NCI-H1436 (cell line): ENCODE measurements around the gene LRP5.
A peak's percentile ranks its signal among the peaks of the same experiment; 100 is the strongest.
"Not testable (repeated sequence)": the region's sequence is repeated elsewhere in the genome, so short reads cannot be mapped to it uniquely, and the experiment has no call there.

ENCODE experiments used
- DNase-seq: peaks from one replicate; lab custom pipeline; 2025; lab: John Stamatoyannopoulos, UW

Gene LRP5

DNA sequence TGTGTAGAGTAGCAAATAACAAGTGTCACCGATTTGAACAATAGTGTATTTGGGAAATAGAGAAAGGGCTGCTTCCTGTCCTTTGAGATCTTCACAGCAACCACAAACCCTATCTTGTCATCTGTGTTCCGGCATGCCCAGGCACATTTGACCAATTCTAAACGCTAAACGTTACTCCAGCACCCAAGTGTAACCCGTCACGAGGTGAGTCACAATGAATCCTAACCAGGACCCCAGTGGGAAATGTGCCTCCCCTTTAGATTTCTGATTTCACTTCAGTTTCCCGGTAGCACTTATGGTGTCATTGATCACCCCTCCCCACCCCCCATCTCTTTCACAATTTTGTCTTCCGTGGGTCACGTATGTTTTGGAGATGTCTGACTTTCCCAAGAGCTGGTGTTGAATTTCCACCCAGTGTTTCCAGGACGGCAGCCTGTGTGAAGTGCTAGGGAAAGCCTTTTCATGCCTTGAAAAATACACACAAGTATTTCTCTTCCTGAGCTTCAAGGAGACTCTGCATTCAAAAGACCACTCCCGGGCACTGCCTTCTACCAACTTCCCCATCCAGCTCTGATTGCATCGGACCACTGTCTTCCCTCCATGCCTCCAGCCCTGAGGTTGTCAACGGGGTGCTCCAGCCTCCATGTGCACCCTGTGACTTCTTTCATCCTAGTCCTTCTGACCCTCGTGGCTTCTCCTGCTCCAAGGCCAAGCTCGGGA, 30.1 kb upstream of the LRP5 start:
- DNase-seq = no peak

DNA sequence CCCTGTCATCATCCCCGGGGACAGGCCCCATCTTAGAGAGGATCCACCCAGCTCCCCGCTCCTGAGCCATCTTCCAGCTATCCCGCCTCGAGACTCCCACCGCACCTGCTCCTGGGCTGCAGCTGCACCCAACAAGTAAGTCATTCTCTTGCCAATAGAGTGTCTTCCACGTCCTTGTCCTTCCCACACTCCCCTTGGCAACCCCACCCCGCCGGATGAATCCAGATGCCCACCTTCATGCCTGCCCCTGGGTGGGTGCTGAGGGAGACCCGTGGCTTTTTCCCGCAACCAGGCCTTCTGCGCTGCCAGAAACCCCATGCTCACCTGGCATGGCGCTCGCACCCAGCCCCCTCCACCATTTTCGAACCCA, 29.5 kb upstream of the LRP5 start:
- DNase-seq = no peak

DNA sequence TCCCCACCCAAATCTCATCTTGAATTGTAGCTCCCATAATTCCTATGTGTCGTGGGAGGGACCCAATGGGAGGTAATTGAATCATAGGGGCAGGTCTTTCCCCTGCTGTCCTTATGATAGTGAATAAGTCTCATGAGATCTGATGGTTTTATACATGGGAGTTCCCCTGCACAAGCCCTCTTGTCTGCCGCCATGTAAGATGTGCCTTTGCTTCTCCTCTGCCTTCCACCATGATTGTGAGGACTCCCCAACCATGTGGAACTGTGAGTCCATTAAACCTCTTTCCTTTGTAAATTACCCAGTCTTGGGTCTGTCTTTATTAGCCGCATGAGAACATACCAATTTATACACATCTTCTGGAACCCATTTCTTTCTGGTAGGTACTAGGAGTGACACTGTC, 27.8 kb upstream of the LRP5 start:
- not testable (repeated sequence) for DNase-seq

DNA sequence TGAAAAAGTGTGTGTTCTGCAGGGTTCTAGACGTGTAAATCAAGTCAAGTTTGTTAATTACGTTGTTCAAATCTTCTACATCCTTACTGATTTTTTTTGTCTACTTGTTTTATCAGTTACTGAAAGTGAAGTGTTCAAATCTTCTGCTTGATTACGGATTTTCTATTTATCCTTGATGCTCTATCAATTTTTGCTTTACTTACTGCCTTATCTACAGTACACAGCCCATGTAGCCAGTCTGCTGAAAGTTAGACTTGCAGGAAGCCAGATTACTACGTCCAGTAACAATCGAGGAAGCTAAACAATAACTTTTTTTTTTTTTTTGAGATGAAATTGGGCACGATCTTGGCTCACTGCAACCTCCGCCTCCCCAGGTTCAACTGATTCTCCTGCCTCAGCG, 25.0 kb upstream of the LRP5 start:
- no peak for DNase-seq

DNA sequence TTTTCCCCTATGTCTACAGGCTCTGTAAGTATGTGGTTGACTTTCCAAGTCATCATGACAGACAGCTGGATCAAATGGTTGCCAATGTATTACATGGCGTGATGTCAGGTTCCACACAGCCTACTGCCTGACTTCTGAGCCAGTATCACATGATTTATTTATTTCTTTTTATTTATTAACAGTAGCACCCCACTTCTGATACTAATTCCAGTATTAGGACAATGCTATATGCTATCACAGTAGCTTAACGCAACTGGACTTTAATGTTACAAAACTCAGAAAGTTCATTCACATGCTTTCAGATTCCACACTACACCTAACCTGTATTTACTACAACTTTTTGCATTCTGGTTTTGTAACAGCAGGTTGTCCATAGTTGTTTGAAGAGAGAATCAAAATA, 22.9 kb upstream of the LRP5 start:
- no peak for DNase-seq

DNA sequence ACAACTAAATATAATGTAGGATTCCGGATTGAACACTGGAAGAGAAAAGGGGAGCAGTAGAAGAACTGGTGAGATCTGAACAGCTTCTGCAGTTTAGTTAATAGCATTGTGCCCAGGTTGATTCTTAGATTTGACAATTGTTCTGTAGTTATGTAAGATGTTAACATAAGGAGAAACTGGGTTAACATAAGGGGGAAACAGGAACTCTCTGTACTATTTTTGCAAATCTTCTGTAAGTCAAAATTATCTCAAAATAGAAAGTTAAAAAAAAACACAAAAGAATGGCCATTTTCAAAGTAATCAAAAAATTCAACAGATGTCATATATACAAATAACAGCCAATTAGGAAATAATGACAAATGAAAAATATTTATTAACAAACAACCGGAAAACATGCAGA, 18.7 kb upstream of the LRP5 start:
- DNase-seq = no peak

DNA sequence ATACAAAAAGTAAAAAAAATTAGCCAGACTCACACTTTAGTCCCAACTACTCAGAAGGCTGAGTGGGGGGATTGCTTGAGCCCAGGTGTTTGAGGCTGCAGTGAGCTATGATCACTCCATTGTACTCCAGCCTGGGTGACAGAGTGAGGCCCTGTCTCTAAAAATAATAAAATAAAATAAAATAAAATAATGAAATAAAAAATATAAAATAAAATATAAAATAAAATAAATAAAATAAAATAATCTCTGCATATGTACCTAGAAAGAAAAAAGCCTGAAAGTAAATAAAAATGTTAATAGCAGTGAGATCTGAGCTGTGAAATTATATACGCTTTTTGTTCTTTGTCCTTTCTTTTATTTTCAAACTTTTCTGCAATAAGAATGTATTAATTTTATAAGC, 17.1 kb upstream of the LRP5 start:
- no peak for DNase-seq

DNA sequence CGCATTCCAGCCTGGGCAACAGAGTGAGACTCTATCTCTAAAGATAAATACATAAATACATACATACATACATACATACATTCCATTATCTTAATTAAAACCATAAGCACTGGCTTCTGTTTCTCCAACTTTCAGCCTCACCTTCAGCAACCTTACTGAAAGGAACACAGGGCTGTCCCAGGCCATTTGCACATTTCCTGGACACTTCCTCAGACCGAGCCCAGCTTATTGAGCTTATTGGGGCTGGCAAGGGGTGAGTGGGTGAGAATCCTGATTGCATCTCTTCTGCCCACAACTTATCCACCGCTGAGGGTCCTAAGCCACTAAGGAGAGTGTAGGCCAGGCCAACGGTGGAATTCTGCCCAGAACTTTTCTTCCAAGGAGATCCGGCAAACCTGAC, 16.5 kb upstream of the LRP5 start:
- DNase-seq = no peak

DNA sequence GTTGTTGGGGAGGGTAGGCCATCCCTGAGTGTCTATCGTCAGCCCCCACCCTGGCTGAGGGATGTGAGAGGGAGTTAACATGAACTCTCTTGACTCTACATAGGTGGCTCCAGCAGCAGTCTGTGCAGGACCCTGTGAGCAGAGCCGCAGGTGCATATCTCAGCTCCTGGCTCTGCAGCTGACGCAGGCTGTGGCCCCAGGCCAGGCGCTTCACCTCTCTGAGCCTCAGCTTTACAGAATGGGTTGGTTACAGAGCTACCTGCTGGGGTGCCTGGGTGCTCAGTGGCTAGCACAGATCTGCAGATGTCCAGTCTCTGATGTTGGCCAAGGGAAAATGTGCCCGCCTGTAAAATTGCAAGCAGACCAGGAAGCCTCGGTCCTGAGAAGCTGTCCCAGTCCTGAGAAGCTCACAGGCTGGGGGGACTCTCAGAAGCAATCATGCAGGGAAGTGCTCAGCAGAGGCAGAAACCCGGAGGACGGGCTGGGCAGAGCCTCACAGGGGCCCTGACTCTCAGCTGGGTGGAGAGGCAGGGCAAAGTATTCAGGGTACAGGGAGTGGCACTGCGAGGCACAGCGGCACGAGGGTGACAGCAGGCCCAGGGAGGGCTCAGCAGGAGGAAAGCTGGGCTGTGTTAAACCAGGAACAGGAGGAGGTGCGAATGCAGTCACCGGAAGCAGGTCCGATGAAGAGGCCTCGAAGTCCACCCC, 15.9 kb upstream of the LRP5 start:
- no peak for DNase-seq

DNA sequence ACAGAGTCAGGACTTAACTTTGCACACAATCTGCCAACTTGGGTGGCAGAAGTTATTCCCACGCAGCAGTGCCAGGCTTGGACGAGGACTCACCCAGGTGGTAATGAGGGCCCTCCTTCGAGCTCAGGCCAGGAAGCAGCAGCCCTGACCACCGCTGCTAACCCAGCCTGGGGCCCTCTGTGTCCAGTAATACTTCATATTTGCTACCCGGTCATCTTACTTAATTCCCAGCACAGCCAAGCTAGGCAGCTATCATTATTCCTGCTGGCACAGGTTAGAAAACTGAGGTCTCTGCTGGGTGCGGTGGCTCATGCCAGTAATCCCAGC, 15.4 kb upstream of the LRP5 start:
- DNase-seq = no peak

DNA sequence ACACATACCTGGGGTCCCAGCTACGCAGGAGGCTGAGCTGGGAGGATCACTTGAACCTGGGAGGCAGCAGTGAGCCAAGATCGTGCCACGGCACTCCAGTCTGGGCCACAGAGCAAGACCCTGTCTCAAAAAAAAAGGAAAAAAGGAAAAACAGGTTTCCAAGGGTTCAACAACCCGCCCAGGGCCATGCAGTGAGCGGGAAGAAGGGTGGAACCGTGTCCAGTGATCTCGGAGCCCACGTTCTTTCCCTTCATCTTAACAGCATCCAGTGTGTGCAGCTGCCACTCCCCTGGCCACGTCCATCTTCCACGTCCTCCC, 14.9 kb upstream of the LRP5 start:
- DNase-seq = no peak

DNA sequence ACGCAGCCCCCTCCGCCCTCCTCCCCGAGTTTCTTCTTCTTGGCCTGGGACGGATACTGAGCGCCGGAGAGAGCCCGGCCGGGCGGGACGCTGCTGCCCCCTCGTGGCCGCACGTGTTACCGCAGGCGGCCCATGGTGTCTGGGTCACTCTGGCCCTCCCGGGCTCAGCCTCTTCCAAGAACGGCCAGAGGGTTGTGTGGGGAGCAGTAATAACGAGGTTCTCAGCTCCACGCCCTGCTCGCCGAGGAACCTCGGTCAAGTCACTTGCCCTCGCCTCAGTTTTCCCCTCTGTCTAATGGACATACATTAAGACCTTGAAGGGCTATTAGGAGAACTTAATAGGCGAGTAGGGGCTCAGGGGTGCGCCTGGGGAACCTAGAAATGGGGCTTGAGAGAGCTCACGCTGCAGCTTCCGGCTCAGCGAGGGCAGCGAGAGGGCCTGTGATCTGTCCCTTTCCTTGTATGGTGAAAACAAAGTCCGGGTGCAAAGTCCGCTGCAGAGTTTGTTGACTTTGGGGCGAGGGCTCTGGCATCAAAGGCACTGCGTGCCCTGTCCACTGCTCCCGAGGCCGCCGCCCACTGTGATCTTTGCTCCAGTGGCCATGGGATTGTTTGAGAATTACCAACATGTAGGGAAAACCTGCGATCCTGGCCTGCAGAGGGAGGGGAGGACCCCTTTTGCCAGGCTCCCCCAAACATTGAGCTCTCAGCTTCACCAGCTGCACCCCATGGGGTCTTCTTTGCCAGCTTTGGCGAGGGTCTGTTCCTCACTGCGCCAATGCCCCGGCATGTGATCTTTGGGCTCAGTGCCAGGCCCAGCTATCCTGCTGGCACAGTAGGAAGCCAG, 14.4 kb upstream of the LRP5 start:
- peak; percentile 35 for DNase-seq

DNA sequence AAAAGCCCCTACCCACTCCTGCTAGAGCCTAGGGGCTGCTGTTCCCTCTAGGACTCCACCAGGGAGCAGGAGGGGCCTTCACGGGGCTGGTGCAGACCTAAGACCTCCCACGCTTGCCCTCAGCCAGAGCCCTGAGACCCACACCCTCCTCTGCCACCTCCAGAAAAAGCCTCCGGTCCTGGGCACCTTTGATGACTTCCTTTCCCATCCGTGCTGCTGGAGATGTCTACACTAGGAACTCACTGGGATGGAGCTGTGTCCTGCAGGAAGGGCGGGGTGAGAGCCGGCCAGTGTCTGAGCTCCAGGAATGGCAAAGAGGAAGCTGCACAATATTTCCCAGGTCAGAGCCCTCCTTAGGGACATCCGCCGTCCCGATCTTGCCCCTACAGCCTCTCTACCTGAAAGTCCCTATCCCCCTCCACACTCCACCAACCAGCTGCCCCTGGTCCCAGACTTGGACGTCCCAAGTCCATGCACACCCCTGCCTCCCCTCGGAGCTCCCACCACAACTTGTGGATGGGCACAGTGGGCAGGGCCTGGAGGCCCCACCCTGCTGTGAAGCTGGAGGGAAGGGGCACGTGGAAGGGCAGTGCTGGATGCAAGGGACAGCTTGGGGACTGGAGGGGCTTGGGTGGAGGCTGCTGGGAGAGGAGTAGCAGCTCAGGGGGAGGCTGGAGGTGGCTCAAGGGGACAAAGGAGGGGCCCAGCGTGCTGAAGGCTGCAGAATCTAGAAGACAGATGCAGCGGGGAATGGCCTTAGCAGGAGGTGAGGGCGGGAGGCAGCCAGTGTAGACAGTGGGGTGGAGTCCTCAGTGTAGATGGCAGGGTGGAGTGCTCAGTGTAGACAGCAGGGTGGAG, 13.5 kb upstream of the LRP5 start:
- DNase-seq = no peak

DNA sequence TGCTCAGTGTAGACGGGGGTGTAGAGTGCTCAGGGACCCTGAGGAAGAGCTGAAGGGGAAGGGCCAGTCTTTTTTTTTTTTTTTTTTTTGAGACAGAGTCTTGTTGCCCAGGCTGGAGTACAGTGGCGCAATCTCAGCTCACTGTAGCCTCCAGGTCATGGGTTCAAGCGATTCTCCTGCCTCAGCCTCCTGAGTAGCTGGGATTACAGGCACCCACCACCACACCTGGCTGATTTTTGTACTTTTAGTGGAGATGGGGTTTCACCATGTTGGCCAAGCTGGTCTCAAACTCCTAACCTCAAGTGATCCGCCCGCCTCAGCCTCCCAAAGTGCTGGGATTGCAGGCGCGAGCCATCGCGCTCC, 12.9 kb upstream of the LRP5 start:
- not testable (repeated sequence) for DNase-seq

DNA sequence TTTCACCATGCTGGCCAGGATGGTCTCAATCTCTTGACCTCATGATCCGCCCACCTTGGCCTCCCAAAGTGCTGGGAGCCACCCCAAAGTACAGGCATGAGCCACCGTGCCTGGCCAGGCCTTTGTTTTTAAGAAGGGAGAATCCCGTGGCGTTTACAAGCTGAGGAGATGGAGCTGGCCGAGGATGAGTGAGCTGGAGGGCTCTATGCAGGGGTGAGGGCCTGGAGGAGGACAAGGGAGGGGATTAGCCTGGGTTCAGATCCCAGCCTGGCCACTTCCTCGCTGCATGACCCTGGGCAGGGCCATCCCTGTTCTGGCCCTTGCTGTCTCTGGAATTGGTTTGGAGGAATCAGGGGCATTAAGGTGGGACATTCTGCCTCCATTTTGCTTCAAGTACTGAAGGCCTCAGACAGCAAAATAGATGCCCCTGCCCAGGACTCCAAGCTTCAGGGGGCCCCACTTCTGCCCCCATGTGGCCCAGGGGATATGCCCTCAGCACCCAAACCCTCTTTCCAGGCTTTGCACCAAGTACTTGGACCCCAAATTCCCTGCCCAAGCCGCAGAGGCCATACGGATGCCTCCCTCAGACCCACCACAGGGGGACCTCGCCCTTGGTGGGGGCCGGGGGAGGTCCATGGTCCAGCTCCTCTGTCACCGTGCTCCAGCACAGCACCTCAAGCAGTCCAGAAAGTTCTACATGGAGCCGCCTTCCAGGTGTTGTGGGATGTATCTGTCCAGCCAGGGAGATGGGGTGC, 12.1 kb upstream of the LRP5 start:
- no peak for DNase-seq

DNA sequence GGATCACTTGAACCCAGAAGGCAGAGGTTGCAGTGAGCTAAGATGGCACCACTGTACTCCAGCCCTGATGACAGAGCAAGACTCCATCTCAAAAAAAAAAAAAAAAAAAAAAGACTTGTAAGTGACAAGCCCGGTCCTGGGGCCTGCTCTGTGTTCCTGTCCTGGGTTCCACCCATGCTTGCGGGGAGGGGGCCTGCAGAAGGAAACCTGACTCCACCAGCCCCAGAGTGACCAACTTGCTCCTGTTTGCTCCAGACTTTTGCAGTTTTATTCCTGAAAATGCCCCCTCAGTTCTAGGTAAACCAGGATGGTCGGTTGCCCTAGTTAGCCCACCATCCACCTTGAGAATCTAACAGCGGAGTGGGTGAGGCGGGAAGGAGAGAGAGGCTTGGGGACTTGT, 10.1 kb upstream of the LRP5 start:
- DNase-seq = no peak

DNA sequence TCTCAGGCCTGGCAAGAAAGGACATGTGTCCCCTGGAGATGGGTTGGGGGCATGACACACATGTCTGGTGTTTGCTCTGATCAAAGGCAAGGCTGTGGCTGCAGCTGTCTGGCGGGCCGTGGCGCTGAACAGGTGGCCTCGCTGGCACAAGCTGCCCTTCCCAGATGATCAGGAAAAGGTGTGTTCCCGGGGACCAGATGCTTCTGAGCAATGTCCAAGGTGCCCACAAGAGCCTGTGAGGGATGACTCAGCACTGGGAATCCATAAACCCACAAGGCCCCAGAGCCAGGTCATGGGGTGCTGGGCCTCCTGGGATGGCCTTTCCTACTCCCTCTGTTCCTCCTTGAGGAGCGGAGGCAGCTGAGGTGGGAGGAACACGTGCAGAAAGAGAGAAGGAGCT, 9.7 kb upstream of the LRP5 start:
- DNase-seq = no peak

DNA sequence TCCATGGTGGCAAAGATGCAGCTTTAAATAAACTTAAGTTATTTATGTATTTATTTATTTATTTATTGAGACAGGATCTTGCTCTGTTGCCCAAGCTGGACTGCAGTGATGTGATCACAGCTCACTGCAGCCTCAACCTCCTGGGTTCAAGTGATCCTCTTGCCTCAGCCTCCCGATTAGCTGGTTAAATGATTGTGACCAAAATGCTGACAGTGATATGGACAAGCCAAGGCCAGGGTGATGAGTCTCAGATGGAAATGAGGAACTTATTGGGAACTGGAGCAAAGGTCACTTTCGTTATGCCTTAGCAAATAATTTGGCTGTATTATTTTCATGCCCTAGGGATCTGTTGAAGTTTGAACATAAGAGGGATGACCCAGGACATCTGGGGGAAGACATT, 9.3 kb upstream of the LRP5 start:
- DNase-seq = no peak

DNA sequence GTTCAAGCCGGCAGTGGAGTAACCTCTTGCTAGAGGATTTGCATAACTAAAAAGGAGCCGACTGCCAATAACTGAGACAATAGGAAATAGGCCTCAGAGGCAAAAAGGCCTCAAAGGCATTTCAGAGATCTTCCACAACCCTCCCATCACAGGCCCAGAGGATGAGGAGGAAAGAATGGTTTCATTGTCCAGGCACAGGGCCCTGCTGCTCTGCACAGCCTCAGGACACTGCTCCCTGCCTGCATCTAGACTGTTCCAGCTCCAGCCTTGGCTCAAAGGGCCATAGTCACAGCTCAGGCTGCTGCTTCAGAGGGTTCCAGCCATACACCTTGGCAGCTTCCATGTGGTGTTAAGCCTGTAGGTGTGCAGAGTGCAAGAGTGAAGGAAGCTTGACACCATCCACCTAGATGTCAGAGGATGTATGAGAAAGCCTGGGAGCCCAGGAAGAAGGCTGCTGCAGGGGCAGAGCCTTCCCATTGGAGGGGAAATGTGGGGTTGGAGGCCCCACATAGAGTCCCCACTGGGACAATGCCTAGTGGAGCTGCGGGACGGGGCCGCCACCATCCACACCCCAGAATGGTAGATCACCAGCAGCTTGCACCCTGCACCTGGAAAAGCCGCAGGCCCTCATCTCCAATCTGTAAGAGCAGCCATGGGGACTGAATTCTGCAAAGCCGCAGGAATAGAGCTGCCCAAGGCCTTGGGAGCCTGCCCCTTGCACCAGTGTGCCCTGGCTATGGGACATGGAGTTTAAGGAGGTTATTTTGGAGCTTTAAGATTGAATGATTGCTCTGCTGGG, 8.2 kb upstream of the LRP5 start:
- DNase-seq = no peak

DNA sequence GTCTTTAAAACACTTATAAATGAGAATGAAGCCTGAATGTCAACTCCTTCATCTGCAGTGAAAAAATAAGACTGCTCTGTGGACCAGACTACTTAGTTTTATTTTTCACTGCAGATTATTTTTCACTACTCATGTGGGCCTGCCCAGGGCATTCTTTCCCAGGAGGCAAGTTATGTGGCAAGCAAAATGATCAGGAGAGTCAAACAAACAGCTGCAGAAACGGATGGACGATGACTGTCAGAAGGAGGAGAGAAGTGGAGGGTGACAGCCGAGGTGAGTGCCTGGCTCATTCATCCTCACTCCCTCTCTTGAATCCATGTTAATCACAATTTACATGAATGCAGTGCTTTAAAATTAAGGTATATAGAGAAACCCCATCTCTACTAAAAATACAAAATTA, 5.8 kb upstream of the LRP5 start:
- no peak for DNase-seq

DNA sequence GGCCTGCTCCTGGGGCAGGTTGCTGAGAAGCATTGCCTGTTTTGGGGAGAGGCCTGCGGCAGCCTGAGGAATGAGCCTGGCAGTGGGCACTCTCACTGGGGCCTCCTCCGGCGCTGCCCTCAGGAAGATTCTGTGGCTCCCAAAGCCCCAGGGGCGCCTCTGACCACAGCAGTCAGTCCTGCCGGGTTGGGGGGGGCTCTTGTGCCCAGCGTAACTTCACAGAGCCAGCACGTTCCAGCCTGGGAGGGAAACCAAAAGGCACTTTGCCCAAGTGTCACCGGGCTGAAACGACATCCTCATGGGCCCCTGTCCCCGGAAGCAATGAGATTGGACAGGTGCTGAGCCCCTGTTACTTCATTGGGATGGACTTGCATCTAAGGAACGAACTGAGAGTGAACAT, 4.3 kb upstream of the LRP5 start:
- no peak for DNase-seq
